Stimulated activated CD8-positive, alpha-beta memory T cell treated with anti-CD3 and anti-CD28 coated beads, Interleukin-2, amount 100 ng/mL, for 48 hours (primary cell): ENCODE data around the gene TMEM145.

Experiments
- DNase-seq, 2 donors: peaks; one replicate each; pipeline ENCODE4 v3.0.0-alpha.2; 2020; ENCODE audit warnings: low read depth in 2 of 2

Gene TMEM145

GRCh38 chr19:42277821-42278451 lies 35.2 kb upstream of the TMEM145 start:
- DNase-seq, result no peak

GRCh38 chr19:42278452-42279154 lies 34.5 kb upstream of the TMEM145 start:
- DNase-seq, result no peak

- no peak for DNase-seq
These were observed 33.8 kb upstream of the TMEM145 start for GRCh38 chr19:42279155-42279901.

- DNase-seq, result peak; percentile 83 to 87
These were observed 33.0 kb upstream of the TMEM145 start for GRCh38 chr19:42279902-42280814.

GRCh38 chr19:42280815-42281145 lies 32.3 kb upstream of the TMEM145 start:
- no peak for DNase-seq

GRCh38 chr19:42281146-42281826 lies 31.8 kb upstream of the TMEM145 start:
- no peak for DNase-seq

GRCh38 chr19:42281827-42282762 lies 31.0 kb upstream of the TMEM145 start:
- DNase-seq, result no peak

- no peak for DNase-seq
These were observed 30.3 kb upstream of the TMEM145 start for GRCh38 chr19:42282819-42283187.

- DNase-seq, result peak; percentile 92 to 98
These were observed 29.7 kb upstream of the TMEM145 start for GRCh38 chr19:42283188-42284065.

- DNase-seq, result peak; percentile 64 to 72
These were observed 29.0 kb upstream of the TMEM145 start for GRCh38 chr19:42284066-42284501.

- DNase-seq, result no peak
These were observed 28.3 kb upstream of the TMEM145 start for GRCh38 chr19:42284591-42285341.

- DNase-seq, result no peak
These were observed 27.6 kb upstream of the TMEM145 start for GRCh38 chr19:42285541-42285941.

- no peak for DNase-seq
These were observed 27.1 kb upstream of the TMEM145 start for GRCh38 chr19:42285988-42286348.

- DNase-seq, result no peak
These were observed 26.6 kb upstream of the TMEM145 start for GRCh38 chr19:42286349-42287016.

GRCh38 chr19:42287017-42287826 lies 25.9 kb upstream of the TMEM145 start:
- no peak for DNase-seq

- DNase-seq, result no peak
These were observed 25.3 kb upstream of the TMEM145 start for GRCh38 chr19:42287827-42288107.

GRCh38 chr19:42288387-42288786 lies 24.7 kb upstream of the TMEM145 start:
- no peak for DNase-seq
